NB4 (cell line): ENCODE measurements around the gene RAPGEF5.

Source experiments
- MAX ChIP-seq: IDR thresholded peaks from 2 replicates; pipeline ENCODE4 v1.6.1; 2011; ENCODE audit warnings: low read depth, low read length
- POLR2A ChIP-seq: IDR thresholded peaks from 2 replicates; pipeline ENCODE4 v1.6.1; 2011; ENCODE audit warnings: mild to moderate bottlenecking; ENCODE audit not compliant: insufficient read length; ENCODE audit errors: extremely low read depth
- TF ChIP-seq, protein P1 (sequence below): IDR thresholded peaks from one replicate; pipeline ENCODE4 v1.5.1; 2012; ENCODE audit warnings: low read depth, low read length

GRCh38 chr7:22252936-22253536, 103.9 kb downstream of the RAPGEF5 start:
- no peak for TF ChIP-seq POLR2A
- TF ChIP-seq, protein P1, sequence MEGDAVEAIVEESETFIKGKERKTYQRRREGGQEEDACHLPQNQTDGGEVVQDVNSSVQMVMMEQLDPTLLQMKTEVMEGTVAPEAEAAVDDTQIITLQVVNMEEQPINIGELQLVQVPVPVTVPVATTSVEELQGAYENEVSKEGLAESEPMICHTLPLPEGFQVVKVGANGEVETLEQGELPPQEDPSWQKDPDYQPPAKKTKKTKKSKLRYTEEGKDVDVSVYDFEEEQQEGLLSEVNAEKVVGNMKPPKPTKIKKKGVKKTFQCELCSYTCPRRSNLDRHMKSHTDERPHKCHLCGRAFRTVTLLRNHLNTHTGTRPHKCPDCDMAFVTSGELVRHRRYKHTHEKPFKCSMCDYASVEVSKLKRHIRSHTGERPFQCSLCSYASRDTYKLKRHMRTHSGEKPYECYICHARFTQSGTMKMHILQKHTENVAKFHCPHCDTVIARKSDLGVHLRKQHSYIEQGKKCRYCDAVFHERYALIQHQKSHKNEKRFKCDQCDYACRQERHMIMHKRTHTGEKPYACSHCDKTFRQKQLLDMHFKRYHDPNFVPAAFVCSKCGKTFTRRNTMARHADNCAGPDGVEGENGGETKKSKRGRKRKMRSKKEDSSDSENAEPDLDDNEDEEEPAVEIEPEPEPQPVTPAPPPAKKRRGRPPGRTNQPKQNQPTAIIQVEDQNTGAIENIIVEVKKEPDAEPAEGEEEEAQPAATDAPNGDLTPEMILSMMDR = no peak
- no peak for TF ChIP-seq MAX
